T-helper 2 cell (primary cell): ENCODE measurements around the gene DLGAP4.
A peak's percentile ranks its signal among the peaks of the same experiment; 100 is the strongest.
"Not testable (repeated sequence)": the region's sequence is repeated elsewhere in the genome, so short reads cannot be mapped to it uniquely, and the experiment has no call there.

ENCODE experiments used
- DNase-seq, 5 experiments: peaks; one replicate each; pipeline versions ENCODE4 v3.0.0 to v3.0.0-alpha.2; 2012 to 2022

The DLGAP4 gene

DNA sequence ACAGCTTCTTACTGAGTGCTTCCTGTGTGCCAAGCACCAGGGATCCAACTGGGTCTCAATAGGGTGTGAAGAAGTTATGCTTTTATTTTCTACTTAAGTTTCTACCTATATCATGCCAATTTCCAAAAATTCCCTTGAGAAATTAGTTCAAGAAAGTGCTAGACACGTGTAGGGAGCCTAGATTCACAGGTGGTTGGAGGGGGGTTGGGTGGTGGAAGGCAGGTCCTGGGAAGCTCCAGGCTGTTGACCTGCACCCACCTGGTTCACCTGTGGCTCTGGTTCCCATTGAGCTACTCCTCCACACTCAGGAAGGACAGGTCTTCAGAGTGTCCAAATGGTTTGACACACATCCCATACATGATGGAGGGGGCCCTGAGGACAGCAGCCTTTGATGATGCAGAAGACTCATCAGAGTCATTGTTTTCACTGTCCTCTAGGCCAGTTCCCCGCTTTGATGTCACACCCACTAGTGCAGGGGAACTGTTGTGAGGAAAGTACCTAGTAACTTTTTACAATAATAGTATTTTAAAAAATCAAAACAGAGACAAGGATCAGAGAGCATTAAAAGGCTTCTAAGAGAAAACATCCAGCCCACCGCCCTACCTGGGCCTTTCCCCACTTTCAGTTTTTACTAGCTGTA is 195.3 kb downstream of the DLGAP4 start:
- no peak for DNase-seq

DNA sequence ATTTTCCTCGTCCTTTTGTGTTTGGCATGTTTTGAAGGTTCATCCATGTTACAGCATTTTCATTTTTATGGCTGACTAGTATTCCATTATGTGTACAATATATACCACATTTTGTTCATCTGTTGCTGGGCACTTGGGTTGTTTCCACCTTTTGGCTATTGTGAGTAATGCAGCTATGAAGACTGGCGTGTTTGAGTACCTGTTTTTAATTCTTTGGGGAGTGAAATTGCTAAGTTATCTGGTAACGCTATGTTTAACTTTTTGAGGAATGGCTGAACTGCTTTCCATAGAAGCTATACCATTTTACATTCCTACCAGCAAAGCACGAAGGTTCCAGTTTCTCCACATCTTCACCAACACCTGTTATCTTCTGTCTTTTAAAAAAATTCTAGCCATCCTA is 198.2 kb downstream of the DLGAP4 start:
- no peak for DNase-seq

DNA sequence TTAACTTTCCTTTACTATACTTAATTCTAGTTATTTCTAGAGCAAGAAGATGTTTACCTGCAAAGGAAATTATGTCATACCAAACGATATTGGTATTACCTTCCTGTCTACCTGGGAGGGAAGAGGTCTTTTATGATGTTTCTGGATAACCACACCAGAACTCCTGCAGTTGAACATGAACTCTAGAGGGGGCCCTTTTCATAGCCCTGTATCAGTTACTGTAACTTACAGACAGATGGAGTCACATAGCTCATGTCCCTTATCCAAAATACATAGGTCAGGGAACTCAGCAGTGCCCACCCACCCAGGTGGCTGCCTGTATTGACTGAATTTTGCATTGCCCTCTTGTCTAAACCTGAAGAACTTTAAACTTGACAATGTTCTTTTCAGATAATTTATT is 200.1 kb downstream of the DLGAP4 start:
- peak in 1 of 5 experiments; percentile 56 for DNase-seq

DNA sequence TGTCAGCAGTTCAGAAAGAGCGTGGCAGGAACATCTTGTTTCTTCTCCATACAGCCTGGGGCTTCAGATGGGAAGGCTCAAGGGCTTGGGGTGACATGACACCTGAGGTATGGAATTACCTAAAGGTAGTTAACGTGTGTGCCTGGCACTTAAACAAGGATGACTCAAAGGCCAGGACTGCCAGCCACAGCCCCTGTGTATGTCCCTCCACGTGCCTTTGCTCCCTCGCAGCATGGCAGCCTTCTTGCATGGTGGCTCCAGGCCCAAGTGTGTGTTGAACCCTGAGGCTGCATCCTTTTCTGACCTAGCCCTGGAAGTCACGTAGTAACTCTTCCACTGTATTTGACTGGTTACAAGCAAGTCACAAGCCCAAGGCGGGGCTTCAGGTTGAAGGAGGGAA is 201.6 kb downstream of the DLGAP4 start:
- no peak for DNase-seq

DNA sequence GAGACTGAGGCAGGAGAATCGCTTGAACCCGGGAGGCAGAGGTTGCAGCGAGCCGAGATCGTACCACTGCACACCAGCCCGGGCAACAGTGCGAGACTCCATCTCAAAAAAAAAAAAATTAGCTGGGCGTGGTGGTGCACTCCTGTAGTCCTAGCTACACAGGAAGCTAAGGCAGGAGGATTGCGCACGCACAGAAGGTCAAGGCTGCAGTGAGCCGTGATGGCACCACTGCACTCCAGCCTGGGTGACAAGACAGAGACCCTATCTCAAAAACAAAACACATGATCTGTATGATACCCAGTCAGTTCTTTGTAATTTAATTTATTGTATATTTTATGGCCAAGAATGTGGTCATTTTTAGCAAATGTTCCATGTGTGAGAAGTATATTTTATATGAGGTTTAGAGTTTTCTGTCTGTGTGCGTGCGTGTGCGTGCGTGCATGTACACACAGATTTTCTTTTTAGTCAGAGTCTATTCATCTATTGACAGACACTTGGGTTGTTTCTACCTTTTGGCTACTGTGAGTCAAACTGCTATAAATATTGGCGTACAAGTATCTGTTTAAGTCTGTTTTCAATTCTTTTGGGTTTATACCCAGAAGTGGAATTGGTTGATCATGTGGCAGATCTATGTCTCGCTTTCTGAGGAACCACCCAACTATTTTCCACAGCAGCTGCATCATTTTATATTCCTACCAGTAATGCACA is 213.0 kb downstream of the DLGAP4 start:
- DNase-seq, result peak in 1 of 5 experiments; percentile 91

DNA sequence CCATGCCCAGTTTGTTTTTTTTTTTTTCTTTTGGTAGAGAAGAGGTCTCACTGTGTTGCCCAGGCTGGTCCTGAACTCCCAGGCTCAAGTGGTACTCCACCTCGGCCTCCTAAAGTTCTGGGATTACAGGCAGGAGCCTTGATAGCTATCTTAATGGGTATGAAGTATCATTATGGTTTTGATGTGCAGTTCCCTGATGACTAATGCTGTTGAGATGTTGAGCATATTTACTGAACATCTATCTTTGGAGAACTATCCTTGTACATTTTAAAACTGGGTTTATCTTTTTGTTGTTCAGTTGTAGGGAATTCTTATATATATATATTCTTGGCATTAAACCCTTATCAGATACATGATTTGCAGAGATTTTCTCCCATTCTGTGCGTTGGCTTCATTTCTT is 213.8 kb downstream of the DLGAP4 start:
- DNase-seq, result peak in 1 of 5 experiments; percentile 41

DNA sequence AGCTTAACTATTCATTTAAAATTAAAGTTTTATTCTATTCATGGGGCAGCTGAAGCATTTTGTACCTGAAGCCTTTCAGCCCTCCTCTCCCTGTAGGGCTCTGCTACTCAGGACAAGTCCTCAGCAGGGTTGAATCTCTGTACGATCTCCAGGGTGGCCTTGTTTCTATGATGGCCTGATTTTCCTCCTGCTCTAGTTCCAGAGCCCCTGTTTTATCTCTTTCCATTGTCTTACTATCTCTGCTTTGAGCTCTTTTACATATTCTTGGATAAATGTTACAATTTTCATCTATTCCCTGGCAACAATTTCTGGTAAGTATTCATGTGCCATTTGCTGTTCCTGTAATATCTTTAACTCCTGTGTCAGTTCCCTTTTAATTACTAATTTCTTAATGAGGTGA is 215.4 kb downstream of the DLGAP4 start:
- DNase-seq, result no peak

DNA sequence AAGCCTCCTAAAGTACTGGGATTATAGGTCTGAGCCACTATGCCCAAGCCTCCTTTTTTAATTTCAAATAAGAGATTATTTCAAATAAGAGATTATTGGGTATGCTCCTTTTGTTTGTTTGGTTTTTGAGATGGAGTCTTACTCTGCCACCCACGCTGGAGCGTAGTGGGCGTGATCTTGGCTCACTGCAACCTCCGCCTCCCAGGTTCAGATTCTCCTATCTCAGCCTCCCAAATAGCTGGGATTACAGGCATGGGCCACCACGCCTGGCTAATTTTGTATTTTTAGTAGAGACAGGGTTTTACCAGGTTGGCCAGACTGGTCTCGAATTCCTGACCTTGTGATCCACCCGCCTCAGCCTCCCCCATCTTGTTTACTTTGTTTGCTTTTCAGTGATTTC is 216.3 kb downstream of the DLGAP4 start:
- not testable (repeated sequence) for DNase-seq

DNA sequence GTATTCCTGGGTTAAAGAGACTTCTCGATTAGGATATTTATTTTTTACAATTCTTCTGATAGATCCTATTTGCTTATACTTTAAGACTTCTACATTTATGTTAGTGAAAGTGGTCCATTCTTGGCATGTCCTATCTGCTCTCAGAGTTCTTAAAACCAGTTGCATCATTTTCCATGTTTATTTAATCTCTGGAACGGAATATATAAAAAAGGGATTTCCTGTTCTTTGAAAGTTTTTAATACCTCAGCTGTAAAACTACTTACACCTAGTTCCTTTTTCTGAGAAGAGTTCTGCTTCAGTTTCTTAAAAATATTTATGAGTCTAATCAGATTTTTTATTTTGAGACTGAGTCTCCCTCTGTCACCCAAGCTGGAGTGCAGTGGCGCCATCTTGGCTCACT is 217.2 kb downstream of the DLGAP4 start:
- no peak for DNase-seq

DNA sequence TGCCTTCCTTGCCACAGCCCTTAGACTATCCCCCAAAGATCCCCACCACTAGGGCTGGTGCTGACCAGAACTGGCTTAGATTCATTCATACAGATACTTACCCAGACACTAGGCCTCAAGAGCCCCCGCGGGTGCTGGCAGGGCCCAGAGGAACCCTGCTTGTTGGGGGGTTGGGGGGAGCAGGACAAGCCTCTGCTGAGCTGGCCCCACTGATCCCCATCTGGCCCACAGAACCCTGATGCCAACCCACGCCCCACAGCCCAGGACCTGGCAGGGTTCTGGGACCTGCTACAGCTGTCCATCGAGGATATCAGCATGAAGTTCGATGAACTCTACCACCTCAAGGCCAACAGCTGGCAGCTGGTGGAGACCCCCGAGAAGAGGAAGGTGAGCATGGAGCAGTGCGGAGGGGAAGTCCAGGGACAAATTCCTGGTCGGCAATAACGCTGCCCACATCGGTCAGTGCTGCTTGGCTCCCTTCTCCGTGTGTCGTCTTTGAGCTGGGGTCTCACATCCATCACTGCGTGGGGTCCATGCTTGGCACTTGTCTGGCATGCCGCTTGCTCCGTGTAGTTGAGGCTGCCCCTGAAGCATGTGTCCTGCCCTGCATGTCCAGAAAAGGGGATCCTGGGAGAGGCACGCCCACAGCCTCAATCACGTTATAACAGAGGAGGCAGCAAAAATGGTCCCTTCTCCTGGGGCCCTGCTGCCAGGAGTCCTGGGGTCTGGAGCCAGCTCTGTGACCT is 219.7 kb downstream of the DLGAP4 start:
- DNase-seq, result no peak

DNA sequence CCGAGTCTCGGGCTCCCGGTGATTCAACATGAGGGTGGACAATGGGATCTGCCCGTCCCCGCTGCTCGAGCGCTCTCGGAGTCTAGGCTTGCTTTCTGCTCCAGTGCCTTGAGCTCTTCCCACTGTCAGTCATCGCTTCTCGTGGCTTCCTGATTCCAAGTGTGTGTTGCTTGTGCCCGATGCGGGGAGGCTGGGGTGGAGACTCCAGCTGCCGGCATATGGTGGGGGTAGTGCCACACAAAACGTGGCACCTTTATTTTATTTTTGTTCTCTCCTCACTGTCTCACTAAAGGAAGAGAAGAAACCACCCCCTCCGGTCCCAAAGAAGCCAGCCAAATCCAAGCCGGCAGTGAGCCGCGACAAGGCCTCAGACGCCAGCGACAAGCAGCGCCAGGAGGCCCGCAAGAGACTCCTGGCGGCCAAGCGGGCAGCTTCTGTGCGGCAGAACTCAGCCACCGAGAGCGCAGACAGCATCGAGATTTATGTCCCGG is 220.4 kb downstream of the DLGAP4 start:
- no peak for DNase-seq

DNA sequence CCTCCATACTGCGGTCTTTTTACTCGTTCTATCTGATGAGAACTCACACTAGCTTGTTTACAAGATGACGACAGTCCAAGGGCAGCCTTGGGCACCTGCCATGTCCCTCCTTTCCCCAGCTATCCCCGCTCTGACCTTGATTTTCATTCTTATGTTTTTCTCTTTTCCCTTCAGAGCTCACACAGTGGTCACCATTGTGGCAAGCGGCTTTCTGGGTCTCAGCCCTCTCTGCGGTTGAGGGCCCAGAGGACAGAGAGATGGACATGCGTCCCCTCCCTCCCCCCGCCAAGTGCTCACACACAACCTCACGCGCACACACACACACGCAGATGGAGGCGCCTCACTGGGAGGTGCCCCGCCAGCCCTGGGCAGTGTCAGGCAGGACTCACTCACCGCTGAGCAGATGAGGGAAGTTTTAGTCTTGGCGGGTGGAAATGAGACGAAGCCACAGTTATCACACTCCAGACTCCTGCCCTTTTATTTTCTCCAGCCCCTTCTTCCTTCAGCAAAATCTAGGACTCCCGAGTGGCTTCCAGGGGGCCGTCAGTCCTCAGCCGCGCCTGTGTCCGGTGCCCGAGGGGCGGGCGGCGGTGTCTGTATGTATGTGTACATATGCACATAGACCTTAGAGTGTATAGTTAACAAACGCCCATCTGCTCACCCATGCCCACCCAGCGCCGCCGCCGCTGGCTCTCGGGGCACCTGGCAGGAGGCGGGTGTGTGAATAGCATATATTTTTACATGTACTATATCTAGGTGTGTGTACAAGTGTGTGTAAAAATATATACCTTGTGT is 221.4 kb downstream of the DLGAP4 start:
- no peak for DNase-seq

DNA sequence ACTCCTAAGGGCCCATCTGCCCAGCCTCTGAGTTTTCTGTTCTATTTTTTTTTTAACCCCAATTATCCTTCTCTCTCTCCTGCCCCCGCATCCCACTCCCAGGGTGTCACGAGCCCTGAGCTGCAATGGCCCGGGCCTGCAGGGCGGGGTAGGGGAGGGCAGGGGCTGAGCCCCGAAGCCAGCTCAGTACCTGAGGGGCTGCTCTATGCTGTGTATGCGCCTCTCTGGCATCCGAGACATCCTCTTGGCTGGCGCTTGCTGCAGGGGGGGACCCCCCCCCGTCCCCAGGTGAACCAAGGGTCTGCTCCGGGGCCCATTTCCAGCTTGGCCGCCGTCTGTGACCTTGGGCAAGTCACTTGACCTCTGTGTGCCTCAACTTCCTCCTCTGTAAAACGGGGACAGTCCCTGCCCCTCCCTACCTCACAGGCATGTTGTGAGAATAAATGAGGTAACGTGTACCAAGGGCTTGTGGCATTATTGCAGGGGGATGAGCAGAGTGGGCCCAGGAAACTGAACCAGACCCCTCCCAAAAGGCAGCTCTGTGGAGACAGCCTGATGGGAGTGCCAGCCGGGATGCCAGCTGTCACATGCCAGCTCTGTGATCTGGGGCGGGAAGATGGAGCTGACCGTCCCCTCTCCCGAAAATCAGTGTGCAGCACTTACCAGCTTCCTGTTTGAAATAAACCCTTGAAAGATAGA is 222.2 kb downstream of the DLGAP4 start:
- DNase-seq, result no peak

DNA sequence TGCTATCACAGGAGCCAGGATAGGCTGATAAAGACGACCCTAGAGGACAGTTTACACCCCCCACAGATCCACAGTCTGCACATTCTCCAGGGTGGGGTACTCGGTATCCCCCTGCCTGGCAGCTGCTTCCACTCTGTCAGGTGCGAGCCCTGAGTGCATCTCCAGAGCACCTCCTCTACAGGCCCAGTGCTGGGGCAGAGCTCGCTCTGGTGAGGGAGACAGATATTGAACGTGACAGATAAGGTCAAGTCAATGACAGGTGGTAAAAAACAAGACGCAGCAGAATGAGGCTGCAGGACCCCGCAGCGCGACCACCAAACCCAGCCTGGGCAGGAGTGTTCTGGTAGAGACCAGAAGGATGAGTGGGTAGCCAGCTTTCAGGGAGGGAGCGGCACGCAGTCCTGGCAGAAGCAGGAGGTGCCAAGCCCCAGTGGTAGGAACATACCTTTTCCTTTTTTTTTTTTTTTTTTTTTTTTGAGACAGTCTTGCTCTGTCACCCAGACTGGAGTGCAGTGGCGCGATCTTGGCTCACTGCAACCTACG is 222.8 kb downstream of the DLGAP4 start:
- no peak for DNase-seq

DNA sequence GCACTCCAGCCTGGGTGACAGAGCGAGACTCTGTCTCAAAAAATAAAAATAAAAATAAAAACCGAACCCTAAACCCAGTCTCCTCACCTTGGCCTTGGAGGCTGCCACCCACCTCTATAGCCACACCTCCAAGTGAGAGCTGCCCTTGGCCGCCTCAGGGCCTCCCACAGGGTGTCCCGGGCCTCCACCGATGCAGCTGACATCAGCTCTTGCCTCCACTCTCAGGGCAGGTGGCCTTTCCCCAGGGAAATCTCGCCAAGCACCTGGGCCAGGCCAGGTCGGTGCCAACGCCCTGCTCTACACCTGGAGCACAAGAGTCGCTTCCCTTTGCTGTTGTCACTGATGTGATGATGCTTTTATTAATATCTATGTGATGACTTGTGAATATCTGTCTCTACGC is 226.2 kb downstream of the DLGAP4 start:
- no peak for DNase-seq

DNA sequence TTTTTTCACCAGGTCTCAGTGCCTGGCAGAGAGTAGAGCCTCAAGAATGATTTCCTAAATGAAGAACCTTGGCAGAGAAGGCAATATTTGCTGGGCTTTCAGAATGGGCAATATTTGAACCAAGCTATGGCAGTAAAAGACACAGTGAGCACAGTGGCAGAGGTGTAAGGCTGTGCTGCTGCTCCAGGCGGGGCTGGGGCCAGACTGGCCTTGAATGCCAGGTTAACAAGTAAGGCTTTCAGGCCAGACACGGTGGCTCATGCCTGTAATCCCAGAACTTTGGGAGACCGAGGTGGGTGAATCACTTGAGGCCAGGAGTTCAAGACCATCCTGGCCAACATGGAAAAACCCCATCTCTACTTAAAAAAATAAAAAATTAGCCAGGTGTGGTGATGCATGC is 226.7 kb downstream of the DLGAP4 start:
- no peak for DNase-seq

DNA sequence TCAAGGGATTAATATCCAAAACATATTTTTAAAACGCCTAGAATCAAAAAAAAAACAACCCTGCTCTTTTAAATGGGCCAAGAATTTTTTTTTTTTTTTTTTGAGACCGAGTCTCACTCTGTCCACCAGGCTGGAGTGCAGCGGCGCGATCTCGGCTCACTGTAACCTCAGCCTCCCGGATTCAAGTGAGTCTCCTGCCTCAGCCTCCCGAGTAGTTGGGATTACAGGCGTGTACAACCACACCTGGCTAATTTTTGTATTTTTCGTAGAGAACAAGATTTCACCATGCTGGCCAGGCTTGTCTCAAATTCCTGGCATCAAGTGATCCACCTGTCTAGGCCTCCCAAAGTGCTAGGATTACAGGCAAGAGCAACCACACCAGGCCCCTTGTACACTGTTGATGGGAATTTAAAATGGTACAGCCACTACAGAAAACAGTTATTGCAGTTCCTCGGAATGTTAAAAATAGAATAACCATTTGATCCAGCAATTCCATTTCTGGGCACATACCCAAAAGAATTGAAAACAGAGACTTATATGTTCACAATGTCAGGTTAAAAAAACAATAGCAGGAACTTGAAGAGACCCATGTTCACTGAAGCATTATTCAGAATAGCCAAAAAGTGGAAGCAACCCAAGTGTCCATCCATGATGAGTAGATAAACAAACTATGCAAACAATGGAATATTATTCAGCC is 232.0 kb downstream of the DLGAP4 start:
- no peak for DNase-seq

DNA sequence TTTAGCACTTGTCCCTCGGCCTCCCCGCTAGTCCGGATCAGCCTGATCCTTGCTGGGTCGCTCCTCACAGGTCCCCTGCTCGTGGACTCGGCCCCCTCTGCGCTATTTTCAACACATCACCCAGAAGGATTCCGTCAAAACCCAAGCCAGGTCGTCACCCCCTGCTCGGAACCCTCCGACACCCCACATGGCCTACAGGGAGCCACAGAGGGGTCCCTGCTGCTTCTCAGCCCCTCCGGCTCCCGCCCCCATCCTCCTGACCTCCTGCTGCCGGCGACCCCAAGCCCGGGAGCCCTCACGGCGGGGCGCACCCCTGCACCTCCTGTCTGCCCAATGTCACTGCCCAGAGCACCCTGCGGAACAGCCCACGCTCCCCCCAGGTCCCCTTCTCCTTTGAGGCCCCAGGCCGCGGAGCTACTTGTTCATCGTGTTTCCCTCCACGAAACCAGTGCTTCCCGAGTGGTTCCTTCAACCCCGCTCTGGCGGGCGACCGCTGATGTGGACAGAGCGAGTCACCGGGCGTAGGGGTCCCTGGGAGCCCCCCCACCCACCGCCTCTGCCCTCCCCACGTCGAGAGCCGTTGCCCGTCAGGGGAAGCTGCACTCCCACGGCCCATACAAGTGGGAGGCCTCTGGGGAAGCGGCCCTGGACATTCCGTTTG is 234.5 kb downstream of the DLGAP4 start:
- DNase-seq, result no peak

DNA sequence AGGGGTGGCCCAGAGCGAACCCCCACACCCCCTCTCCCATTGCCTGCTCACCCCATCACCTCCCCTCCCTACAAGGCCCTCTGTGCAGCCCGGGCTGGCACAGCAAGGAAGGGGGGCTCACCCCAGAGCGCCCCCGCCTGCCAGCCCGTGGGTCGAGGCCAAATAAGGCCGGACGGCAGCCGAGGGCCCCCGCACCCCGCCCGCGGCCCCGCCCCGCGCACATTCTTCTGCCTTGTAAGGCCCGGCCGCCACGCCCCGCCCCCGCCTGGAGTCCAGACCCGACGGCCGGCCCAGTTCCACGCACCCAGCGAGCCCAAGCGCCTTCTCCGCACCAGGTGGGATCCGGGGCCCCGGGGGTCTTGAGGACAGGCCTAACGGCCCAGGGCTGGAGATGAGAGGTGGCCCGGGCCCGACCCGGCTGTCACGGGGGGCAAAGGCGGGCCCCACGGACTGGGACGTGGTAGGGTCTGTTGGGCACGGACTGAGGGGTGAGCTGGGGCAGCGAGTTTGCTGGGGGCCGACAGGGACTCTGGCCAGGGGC is 235.2 kb downstream of the DLGAP4 start, which contains the start of gene MYL9:
Gene MYL9 (plus strand): TSS at position 293 of the 541 bp plus-strand sequence. CDS start 3,366 bp downstream, outside the sequence.
- peak in 1 of 5 experiments; percentile 17 for DNase-seq

DNA sequence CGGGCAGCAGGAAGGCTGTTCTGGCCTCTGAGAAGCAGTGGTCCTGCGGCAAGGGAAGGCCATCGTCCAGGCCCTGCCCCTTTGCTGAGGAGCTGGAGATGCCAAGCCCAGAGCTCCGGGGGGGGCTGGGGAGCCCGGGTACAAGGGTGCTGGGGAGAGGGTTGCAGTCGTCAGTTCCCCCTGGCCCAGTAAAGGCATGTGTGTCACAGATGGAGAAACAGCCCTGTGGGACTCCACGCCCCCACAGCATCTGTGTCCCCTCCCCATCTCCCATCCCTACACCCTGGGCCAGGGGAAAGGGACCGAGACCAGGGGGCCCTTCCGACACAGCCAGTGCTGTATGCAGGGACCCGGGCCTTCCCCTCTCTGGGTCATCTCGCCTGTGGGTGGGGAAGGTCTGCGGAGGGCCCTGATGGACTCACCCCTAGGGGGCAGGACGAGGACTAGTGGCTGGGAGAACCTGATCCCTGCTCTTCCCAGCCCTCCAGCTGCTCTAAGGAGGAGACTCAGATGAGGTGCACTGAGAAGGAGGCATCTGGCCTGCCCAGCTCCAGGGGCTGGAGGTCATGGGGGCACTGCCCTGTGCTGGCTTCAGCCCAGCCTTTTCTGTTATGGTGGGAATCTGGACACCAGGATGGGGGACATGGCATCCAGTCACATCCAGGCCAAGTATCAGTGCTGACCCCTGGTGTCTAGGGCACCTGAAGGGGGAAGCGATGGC is 235.8 kb downstream of the DLGAP4 start:
- no peak for DNase-seq
